ENCODE measurements around the gene ZMAT5. TPM values are rescaled to one million over a fixed set of nuclear protein-coding genes. Genes with fewer than 3 reads are reported as not detected.

ZMAT5 gene
- total and polyA plus RNA-seq, 10 of the 15 experiments (the other 5 are each of a cell fraction or from before 2014, with no cell fraction given): 2.3 to 43.0 (median 21.9) TPM

DNA sequence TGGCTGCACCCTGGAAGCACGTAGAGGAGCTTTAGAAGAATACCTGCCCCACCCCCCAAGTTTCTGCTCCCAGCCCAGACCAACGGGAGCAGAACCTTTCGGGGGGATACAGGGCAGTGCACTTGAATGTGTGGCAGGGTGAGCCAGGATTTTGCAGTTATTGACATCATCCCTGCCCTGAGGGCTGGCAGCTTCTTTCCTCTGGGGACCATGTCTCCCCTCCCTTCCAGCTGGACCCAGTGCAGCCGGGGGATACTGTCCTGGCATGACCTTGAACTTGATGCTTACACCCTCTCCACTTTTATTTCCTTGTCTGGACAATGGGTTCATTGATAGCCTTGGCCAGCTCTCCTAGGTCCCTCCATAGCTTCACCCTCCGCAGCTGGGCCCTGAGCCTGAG, 51.1 kb downstream of the ZMAT5 start:
- no peak overlapping the region for H3K9ac ChIP-seq (ENCODE audit: control insufficient read depth, insufficient read depth, low read length)
- RAD21 ChIA-PET (ENCODE audit: unreplicated experiment): no interaction called here
- no peak for FAIRE-seq
- no peak overlapping the region for H3K27ac ChIP-seq (ENCODE audit: control insufficient read depth, insufficient read depth)
- H3K4me3 ChIP-seq: no peak overlapping the region
- no peak overlapping the region for H3K4me2 ChIP-seq (ENCODE audit: control insufficient read depth, insufficient read depth)
- 17% methylated on average over 5 of the region's 5 CpGs for WGBS (ENCODE audit: insufficient coverage, insufficient replicate concordance, low lambda C conversion rate, missing lambda C conversion rate)
- peaks cover 3 to 6% of the 10 kb centered on the region in 2 experiments; a peak in 2 of 4 replicates for H3K27me3 ChIP-seq (replicated peaks in 1 of 2; ENCODE audit: control insufficient read depth in 2 of 2, insufficient read depth in 2 of 2, low read length in 1 of 2)
- H3K9me3 ChIP-seq (replicated peaks; ENCODE audit: control insufficient read depth, insufficient read depth, low read length): no peaks in the 10 kb centered on the region
- DNase-seq (ENCODE audit: low read depth, low spot score): no peak
- no peak for ATAC-seq
- no peaks in the 10 kb centered on the region for H4K20me1 ChIP-seq (ENCODE audit: control insufficient read depth, insufficient read depth)
- BruUV-seq (replicated peaks): no TSS peak
- in situ Hi-C loops (cut with MboI) (no loop called here), intact Hi-C loops (cut with micrococcal nuclease; ENCODE audit: unreplicated experiment) (no loop called here)
- H3K36me3 ChIP-seq (ENCODE audit: control insufficient read depth in 2 of 2, insufficient read depth in 2 of 2, low read length in 1 of 2): no peaks in the 10 kb centered on the region
- POLR2A ChIA-PET: no interaction called here
- SMC1A ChIA-PET (ENCODE audit: uncharacterized antibody, unreplicated experiment): interaction anchor here (1.1 kb wide), 1 partner anchor 70 kb away, joined by 3 read pairs; no protein-coding TSS in a partner anchor
- no peaks in the 10 kb centered on the region for H3K79me2 ChIP-seq (ENCODE audit: control insufficient read depth, insufficient read depth, low read length)
- H3K4me1 ChIP-seq (ENCODE audit: control insufficient read depth, insufficient read depth, low read length): no peaks in the 10 kb centered on the region
- CTCF ChIA-PET: interaction anchor here (0.6 kb wide), 1 partner anchor 1831 kb away, joined by 3 read pairs; no protein-coding TSS in a partner anchor
- TF ChIP-seq ATF7 (IDR thresholded peaks at IDR 0.05; ENCODE audit: low read depth) (no peak), ASH2L (IDR thresholded peaks at IDR 0.05; ENCODE audit: borderline replicate concordance, low read depth) (no peak), TCF7 (IDR thresholded peaks at IDR 0.05; ENCODE audit: borderline replicate concordance) (no peak), ATF2 (IDR thresholded peaks at IDR 0.05; ENCODE audit: low read length) (no peak), SP1 (IDR thresholded peaks at IDR 0.05; ENCODE audit: low read depth, low read length) (no peak), RFX5 (IDR thresholded peaks at IDR 0.05; ENCODE audit: low read depth, low read length) (no peak), CEBPB (IDR thresholded peaks at IDR 0.05; ENCODE audit: borderline replicate concordance in 1 of 2, low read depth in 2 of 2, low read length in 2 of 2) (no peak), SREBF1 (IDR thresholded peaks at IDR 0.05; ENCODE audit: low read length) (no peak), NFXL1 (IDR thresholded peaks at IDR 0.05; ENCODE audit: borderline replicate concordance) (no peak), ZNF217 (IDR thresholded peaks at IDR 0.05) (no peak), SMC3 (IDR thresholded peaks at IDR 0.05; ENCODE audit: borderline replicate concordance, low read length) (no peak), POLR2A (IDR thresholded peaks at IDR 0.05; ENCODE audit: low read depth, low read length) (no peak), SMAD5 (IDR thresholded peaks at IDR 0.05; ENCODE audit: low read depth) (no peak), ZNF384 (IDR thresholded peaks at IDR 0.05; ENCODE audit: borderline replicate concordance, low read depth, low read length) (no peak), IKZF1 (conservative IDR thresholded peaks at IDR 0.05) (no peak), RAD51 (IDR thresholded peaks at IDR 0.05) (no peak), MEF2A (IDR thresholded peaks at IDR 0.05; ENCODE audit: insufficient read depth, low read depth, low read length) (no peak), ZZZ3 (IDR thresholded peaks at IDR 0.05; ENCODE audit: control insufficient read depth, insufficient read length, low read depth) (no peak)
- TF ChIP-seq, protein P1, sequence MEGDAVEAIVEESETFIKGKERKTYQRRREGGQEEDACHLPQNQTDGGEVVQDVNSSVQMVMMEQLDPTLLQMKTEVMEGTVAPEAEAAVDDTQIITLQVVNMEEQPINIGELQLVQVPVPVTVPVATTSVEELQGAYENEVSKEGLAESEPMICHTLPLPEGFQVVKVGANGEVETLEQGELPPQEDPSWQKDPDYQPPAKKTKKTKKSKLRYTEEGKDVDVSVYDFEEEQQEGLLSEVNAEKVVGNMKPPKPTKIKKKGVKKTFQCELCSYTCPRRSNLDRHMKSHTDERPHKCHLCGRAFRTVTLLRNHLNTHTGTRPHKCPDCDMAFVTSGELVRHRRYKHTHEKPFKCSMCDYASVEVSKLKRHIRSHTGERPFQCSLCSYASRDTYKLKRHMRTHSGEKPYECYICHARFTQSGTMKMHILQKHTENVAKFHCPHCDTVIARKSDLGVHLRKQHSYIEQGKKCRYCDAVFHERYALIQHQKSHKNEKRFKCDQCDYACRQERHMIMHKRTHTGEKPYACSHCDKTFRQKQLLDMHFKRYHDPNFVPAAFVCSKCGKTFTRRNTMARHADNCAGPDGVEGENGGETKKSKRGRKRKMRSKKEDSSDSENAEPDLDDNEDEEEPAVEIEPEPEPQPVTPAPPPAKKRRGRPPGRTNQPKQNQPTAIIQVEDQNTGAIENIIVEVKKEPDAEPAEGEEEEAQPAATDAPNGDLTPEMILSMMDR (IDR thresholded peaks at IDR 0.05 in 2 of 3, conservative IDR thresholded peaks at IDR 0.05 in 1 of 3; ENCODE audit: control insufficient read depth in 2 of 3, extremely low read depth in 1 of 3, insufficient read depth in 1 of 3, low read depth in 3 of 3, low read length in 3 of 3): no peak
- no peak overlapping the region for H2AFZ ChIP-seq (ENCODE audit: control insufficient read depth, low read depth, low read length)

All from GM12878 (cell line).